ENCODE data around the gene MAP3K8. TPM values are rescaled to one million over a fixed set of nuclear protein-coding genes. Genes with fewer than 3 reads are reported as not detected.

MAP3K8 gene
- total and polyA plus RNA-seq, 9 of the 15 experiments (the other 6 are each of a cell fraction or from before 2014, with no cell fraction given), result 6.9 to 23.6 (median 13.6) TPM

GRCh38 chr10:30502266-30503060 is 68.5 kb downstream of the MAP3K8 start (continued):
- no peak for TF ChIP-seq E2F8 (IDR thresholded peaks at IDR 0.05; ENCODE audit: low read depth, partially characterized antibody)
- TF ChIP-seq, protein P1, sequence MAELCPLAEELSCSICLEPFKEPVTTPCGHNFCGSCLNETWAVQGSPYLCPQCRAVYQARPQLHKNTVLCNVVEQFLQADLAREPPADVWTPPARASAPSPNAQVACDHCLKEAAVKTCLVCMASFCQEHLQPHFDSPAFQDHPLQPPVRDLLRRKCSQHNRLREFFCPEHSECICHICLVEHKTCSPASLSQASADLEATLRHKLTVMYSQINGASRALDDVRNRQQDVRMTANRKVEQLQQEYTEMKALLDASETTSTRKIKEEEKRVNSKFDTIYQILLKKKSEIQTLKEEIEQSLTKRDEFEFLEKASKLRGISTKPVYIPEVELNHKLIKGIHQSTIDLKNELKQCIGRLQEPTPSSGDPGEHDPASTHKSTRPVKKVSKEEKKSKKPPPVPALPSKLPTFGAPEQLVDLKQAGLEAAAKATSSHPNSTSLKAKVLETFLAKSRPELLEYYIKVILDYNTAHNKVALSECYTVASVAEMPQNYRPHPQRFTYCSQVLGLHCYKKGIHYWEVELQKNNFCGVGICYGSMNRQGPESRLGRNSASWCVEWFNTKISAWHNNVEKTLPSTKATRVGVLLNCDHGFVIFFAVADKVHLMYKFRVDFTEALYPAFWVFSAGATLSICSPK (IDR thresholded peaks at IDR 0.05; ENCODE audit: borderline replicate concordance), result no peak
- no peak for TF ChIP-seq ZNF561 (CRISPR knock-in tag; conservative IDR thresholded peaks at IDR 0.05)
